ENCODE results near the gene LGALS3BP.

The LGALS3BP gene

DNA sequence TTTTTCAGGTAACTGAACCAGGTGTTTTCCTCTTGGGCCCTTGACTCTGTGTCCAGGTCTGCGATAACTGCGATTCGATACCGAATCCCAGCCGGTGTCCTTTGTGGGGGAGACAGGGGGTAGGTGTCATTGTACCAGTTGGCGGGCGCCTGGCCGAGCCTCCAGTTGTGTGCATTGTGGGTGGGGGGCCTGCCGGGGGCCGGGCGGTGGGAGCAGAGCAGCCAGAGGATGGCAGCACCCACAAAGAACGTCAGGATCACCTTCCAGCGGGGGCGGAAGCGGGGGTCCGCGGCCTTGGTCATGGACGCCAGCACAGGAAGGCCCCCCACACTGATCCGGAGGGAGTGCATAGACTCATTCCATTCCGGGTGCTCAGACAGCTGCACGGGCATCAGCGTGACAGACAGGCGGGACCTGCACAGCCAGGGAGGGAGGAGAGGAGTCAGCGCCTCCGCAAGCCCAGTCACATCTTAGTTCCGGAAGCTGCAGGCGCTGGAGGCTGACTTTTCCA, 17.6 kb upstream of the LGALS3BP start:
- no peak for TF ChIP-seq CTCF (conservative IDR thresholded peaks at IDR 0.05; ENCODE audit: low read depth, low read length)
- no peak overlapping the region for H3K4me3 ChIP-seq (ENCODE audit: low read depth, low read length)
- DNase-seq (ENCODE audit: low read depth) = no peak

GRCh38 chr17:78996781-78997201, 17.1 kb upstream of the LGALS3BP start:
- TF ChIP-seq CTCF (conservative IDR thresholded peaks at IDR 0.05; ENCODE audit: low read depth, low read length) = no peak
- H3K4me3 ChIP-seq (ENCODE audit: low read depth, low read length) = no peak overlapping the region
- no peak for DNase-seq (ENCODE audit: low read depth)

- no peak for TF ChIP-seq CTCF (conservative IDR thresholded peaks at IDR 0.05; ENCODE audit: low read depth, low read length)
- no peak overlapping the region for H3K4me3 ChIP-seq (ENCODE audit: low read depth, low read length)
- no peak for DNase-seq (ENCODE audit: low read depth)
Observed at GRCh38 chr17:78995761-78996451, 16.2 kb upstream of the LGALS3BP start.

DNA sequence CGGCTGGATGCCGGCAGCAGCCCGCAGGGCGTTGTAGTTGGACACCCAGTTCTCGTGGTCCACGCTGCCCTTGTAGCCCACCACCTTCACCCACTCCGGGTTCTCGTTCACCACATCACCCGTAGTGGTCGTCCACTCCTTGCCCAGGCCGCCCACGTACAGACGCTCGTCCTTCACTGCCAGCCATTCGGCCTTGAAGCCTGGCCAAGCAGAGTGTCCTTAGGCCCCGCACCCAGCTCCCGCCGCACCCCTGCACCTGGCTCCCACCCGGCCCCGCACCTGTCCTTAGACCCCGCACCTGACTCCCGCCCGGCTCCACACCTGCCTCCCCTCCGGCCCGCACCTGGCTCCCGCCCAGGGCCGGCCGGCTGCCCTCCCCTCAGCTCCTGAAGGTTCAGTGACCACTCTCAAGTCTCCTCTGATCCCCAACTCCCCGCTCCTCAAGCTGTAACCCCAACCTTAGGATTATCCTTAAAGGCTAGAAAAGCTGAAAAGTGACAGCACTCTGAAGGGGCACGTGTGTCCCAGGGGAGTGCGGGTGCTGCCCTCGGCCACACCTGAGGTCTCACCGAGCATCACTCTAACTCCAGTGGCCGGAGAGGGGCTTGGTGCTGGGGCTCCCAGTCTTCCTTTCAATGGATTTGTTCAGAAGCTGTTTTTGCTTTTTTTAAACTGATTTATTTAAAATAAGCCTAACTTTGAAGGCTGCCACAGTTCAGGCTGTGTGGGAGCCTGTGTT, 15.5 kb upstream of the LGALS3BP start:
- no peak for DNase-seq (ENCODE audit: low read depth)
- no peak overlapping the region for H3K4me3 ChIP-seq (ENCODE audit: low read depth, low read length)
- no peak for TF ChIP-seq CTCF (conservative IDR thresholded peaks at IDR 0.05; ENCODE audit: low read depth, low read length)

DNA sequence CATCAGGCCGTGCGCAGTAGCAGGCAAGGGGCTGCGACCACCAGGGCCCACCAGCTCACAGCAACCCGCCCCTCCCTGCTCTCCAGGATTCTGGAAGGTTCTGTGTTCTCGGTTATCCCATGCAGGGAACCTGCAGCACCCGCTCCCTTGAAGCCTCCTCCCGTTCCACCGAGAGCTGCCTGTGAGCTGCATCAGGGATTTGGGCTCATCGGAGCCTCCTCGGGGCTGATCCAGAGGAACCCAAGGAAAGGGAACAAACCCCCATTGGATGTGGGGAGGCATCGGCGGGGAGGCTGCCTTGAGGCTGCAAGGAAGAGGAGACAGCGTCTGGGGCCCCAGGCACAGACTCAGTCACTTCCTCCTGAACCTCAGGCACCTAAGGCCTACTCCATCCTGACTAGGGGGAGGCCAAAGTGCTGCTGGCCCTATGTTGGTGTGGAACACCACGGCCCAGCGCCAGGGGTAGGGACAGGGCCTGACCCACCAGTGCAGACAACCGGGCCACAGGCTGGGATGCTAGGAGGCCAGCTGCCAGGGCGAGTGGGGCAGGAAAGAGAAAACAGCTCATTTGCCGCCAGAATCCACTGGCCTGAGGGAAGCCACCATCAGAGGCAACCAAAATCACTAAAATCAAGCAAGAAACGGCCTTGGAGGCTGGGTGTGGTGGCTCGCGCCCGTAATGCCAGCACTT, 14.4 kb upstream of the LGALS3BP start:
- no peak for DNase-seq (ENCODE audit: low read depth)
- no peak overlapping the region for H3K4me3 ChIP-seq (ENCODE audit: low read depth, low read length)
- no peak for TF ChIP-seq CTCF (conservative IDR thresholded peaks at IDR 0.05; ENCODE audit: low read depth, low read length)

DNA sequence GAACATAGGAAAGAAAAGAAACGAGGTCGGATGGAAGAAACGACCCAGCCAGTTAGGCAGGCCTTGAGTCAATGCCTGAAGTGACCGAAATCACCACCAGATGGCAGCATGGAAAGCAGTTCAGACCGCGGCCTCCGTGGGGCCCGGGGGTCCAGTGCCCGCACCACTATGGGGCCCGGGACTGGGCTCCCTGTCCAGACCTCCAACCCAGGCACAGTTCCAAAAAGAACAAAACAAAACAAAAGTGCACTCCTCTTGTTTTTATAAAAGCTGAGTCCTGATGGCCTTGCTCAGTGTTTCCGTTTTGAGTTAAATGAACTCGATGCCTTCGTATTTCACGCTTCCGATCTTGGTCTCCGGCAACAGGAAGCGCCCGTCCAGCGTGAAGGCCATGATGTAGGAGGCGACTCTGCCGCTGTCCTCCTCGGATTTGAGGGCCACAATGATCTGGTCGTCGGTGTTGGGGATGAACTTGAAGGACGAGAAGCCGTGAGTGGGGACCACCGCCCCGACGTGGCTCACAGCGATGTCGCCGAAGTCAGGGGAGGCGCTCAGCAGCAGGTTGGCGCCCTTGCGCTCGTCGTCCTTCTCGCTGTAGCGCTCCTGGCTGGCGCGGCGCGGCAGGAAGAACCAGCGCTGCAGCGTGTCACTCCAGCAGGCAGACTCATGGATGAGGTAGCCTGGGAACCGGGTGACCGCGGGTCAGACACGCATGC, 13.7 kb upstream of the LGALS3BP start:
- peak; percentile 81 for TF ChIP-seq CTCF (conservative IDR thresholded peaks at IDR 0.05; ENCODE audit: low read depth, low read length)
- peak; percentile 68 for DNase-seq (ENCODE audit: low read depth)
- no peak overlapping the region for H3K4me3 ChIP-seq (ENCODE audit: low read depth, low read length)
